Upper lobe of left lung (tissue), 6 donors: ENCODE measurements around the gene ULBP1. TPM values are rescaled to one million over a fixed set of nuclear protein-coding genes. Genes with fewer than 3 reads are reported as not detected.
"Not testable (repeated sequence)": the region's sequence is repeated elsewhere in the genome, so short reads cannot be mapped to it uniquely, and the experiment has no call there.

Experiments
- ATAC-seq, 2 donors: fragments of 200-7000 bp; cut with Tn5 transposase; one replicate each; pipeline ENCODE4 v1.9.1; 2022; ENCODE audit warnings: mild to moderate bottlenecking in 2 of 2, moderate library complexity in 2 of 2; ENCODE audit not compliant: low FRiP score in 2 of 2
- DNase-seq, 2 donors: peaks; one replicate each; pipeline ENCODE4 v3.0.0-alpha.2; 2019 to 2020
- H3K27ac ChIP-seq, 4 donors: fragments of 200-600 bp; sonication (generic); one replicate each; pipeline ENCODE4 v1.5.1; 2016 to 2019
- H3K27me3 ChIP-seq, 4 donors: fragments of 200-600 bp; sonication (generic); one replicate each; pipeline ENCODE4 v1.5.1; 2017 to 2019
- H3K36me3 ChIP-seq, 4 donors: fragments of 200-600 bp; sonication (generic); one replicate each; pipeline ENCODE4 v1.5.1; 2016 to 2019
- H3K4me1 ChIP-seq, 4 donors: fragments of 200-600 bp; sonication (generic); one replicate each; pipeline ENCODE4 v1.5.1; 2018 to 2019
- H3K4me3 ChIP-seq, 4 donors: fragments of 200-600 bp; sonication (generic); one replicate each; pipeline ENCODE4 v1.5.1; 2017 to 2019; ENCODE audit warnings: mild to moderate bottlenecking in 2 of 4, moderate library complexity in 1 of 4
- H3K9me3 ChIP-seq, 4 donors: fragments of 200-600 bp; sonication (generic); one replicate each; pipeline ENCODE4 v1.5.1; 2018 to 2019
- EP300 ChIP-seq, 4 donors: sonication (generic); formaldehyde crosslinking; IDR thresholded peaks; one replicate each; pipeline ENCODE4 v1.5.1; 2017; ENCODE audit warnings: antibody characterized with exemption in 4 of 4, control low read depth in 2 of 4
- POLR2A ChIP-seq, 4 donors: fragments of 450-650 bp; IDR thresholded peaks; one replicate each; pipeline ENCODE4 v1.5.1; 2016 to 2017; ENCODE audit warnings: antibody characterized with exemption in 4 of 4, mild to moderate bottlenecking in 2 of 4
- POLR2AphosphoS5 ChIP-seq, 2 donors: sonication (generic); formaldehyde crosslinking; IDR thresholded peaks; one replicate each; pipeline ENCODE4 v1.5.1; 2017; ENCODE audit warnings: antibody characterized with exemption in 2 of 2
- WGBS, 2 donors: methylation state at CpG; one replicate each; pipeline ENCODE4 v1.1.5; 2017 to 2018; 5-methylcytosine and 5-hydroxymethylcytosine counted together
- total RNA-seq, 6 donors: library from RNA; depleted of rRNA in 4 of 6; stranded (reverse); fragments of >200 nt in 4 of 6; gene quantifications; one replicate each; pipeline versions ENCODE4 v1.1.0 to v1.2.1, GENCODE V29; 2016 to 2021
- TF ChIP-seq, protein P1 (sequence below), 6 experiments: fragments of 450-650 bp in 4 of 6; fragments of 200-600 bp in 2 of 6; sonication (generic) in 2 of 6; IDR thresholded peaks; one replicate each; pipeline ENCODE4 v1.5.1; 2016 to 2019; ENCODE audit warnings: antibody characterized with exemption in 6 of 6
- donor health status: DM: no; HTN: no; CAD: no; lungs with moderate emphysema.
- donor health status: DM: no; HTN: yes; CAD: no; lungs with severe emphysema.

The ULBP1 gene
- total RNA-seq, 6 donors from 2014 or later: under 0.01 to 1.6 (median 0.80) TPM

DNA sequence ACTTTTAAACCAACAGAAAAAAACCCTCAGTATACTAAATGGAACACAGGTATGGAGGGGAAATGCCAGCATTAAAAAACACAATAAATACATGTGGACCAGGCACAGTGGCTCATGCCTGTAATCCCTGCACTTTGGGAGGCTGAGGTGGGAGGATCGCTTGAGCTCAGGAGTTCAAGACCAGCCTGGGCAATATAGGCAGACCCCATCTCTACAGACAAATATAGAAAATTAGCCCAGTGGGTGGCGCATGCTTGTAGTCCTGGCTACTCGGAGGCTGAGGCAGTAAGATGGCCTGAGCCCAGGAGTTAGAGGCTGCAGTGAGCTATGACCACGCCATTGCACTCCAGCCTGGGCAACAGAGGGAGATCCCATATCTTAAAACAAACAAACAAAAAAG is 3.9 kb upstream of the ULBP1 start:
- WGBS, 2 donors: 77 to 90% methylated on average over 4 of the region's 4 CpGs
- H3K27ac ChIP-seq, H3K4me3 ChIP-seq, H3K36me3 ChIP-seq, DNase-seq, ATAC-seq, H3K9me3 ChIP-seq: not testable (repeated sequence)
- Histone ChIP-seq H3K4me1 (peaks cover 15 to 19% (median 17%) of the 10 kb centered on the region in 4 donors), H3K27me3 (peaks cover 0 to 18% (median 9%) of the 10 kb centered on the region in 4 donors)

DNA sequence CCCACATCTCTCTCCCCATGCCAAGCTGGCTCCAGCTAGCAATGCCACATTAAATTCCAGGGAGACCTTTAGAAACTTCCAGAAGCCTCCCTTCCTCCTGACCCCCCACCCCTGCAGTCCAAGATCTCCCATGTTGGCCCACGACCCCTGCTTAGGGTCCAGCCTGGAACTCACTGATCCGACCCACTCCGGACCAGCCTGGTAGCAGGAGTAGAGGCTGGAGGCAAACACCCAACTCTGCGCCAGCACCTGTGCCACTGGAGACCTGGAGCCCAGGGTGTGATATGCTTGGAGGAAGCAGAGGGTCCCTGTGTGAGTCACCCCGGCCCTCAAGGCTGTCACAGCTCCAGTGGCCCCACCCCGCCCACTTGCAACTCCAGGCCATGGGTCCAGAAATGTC is 3.3 kb upstream of the ULBP1 start:
- DNase-seq: no peak
- WGBS, 2 donors: 78 to 84% methylated on average over 6 of the region's 6 CpGs
- H3K27me3 ChIP-seq: peaks cover 0 to 24% (median 13%) of the 10 kb centered on the region in 4 donors

DNA sequence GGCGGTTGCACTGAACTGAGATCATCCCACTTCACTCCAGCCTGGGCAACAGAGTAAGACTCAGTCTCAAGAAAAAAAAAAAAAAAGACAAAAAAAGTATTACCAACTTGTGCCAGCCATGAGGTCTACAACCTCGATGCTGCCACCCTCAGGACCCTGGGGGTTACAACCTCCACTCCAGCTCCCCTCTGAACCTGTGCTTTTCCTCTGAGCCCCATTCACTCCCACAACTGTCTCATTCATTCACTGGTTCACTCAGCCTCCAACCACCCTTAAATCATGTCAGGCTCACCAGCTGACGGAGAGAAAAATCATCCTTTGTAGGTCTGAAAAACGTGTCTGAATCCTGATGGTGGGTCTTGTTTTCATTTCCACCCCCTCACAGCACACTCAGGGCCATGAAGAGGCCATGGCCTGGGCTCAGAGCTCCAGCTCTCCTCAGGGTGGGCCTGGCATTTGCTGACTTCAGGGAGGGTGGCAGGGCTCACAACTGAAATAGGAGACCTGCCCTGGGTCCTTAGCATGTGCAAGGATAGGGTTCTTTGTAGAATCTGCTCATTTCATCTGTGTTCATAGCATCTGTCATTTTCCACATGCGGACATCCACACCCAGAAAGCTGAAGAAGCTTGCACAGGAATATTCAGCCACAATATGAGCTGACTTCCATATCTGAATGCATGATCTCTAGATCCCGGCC is 1.9 kb upstream of the ULBP1 start:
- 63 to 71% methylated on average over 6 of the region's 6 CpGs for WGBS, 2 donors
- Histone ChIP-seq H3K27me3 (peaks cover 0 to 26% (median 13%) of the 10 kb centered on the region in 4 donors), H3K36me3 (no peaks in the 10 kb centered on the region), H3K4me1 (peaks cover 22 to 28% (median 25%) of the 10 kb centered on the region in 4 donors), H3K27ac (no peak overlapping the region), H3K9me3 (no peaks in the 10 kb centered on the region), H3K4me3 (no peak overlapping the region)
- ATAC-seq: no peak
- TF ChIP-seq POLR2A (IDR thresholded peaks at IDR 0.05) (no peak), POLR2AphosphoS5 (IDR thresholded peaks at IDR 0.05) (no peak)
- no peak for DNase-seq

More for the DNA sequence above, 3.3 kb upstream of the ULBP1 start:
- Histone ChIP-seq H3K9me3 (no peaks in the 10 kb centered on the region), H3K27ac (no peak overlapping the region), H3K36me3 (no peaks in the 10 kb centered on the region), H3K4me1 (peaks cover 22 to 26% (median 24%) of the 10 kb centered on the region in 4 donors), H3K4me3 (no peak overlapping the region)
- TF ChIP-seq EP300 (IDR thresholded peaks at IDR 0.05) (no peak), POLR2A (IDR thresholded peaks at IDR 0.05) (no peak), POLR2AphosphoS5 (IDR thresholded peaks at IDR 0.05) (no peak)
- TF ChIP-seq, protein P1, sequence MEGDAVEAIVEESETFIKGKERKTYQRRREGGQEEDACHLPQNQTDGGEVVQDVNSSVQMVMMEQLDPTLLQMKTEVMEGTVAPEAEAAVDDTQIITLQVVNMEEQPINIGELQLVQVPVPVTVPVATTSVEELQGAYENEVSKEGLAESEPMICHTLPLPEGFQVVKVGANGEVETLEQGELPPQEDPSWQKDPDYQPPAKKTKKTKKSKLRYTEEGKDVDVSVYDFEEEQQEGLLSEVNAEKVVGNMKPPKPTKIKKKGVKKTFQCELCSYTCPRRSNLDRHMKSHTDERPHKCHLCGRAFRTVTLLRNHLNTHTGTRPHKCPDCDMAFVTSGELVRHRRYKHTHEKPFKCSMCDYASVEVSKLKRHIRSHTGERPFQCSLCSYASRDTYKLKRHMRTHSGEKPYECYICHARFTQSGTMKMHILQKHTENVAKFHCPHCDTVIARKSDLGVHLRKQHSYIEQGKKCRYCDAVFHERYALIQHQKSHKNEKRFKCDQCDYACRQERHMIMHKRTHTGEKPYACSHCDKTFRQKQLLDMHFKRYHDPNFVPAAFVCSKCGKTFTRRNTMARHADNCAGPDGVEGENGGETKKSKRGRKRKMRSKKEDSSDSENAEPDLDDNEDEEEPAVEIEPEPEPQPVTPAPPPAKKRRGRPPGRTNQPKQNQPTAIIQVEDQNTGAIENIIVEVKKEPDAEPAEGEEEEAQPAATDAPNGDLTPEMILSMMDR (IDR thresholded peaks at IDR 0.05): no peak
- ATAC-seq: no peak

DNA sequence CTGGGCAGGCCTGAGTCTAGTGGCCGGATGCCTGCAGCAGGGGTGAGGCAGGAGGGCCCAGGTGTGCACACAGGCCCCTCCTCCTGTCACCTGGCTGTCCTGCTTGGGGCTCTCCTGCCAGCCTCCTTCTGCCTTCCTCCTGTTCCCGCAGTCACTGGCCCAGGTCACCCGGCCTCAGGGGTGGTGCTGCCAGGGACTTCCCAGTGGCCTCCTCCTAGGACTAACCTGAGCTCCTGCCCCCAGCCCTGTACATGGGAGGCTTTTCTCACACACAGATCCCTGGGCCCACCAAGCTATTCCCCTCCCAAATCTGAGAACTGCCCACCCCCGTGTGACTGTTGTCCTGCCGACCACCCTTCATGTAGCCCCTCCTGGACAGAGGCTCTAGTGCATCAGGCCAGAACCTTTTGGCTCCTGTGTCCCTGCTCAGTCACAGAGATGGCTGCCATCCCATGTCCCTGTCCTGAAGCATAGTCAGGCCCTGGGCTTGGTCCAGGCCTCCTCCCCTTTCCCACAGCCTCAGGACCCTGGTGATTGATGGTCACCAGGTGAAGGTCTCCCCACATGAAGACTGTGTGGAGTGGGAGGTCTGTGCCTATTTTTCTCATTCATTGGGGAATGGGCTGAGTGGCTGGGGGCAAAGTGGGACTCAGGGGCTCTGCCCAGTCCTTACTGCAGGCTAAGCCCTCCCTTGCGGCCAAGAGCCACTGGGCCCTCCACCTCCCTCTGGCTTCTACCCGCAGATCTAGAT is 1.1 kb upstream of the ULBP1 start:
- 81 to 84% methylated on average over 3 to 7 of the region's 7 CpGs for WGBS, 2 donors
- TF ChIP-seq EP300 (IDR thresholded peaks at IDR 0.05) (no peak), POLR2A (IDR thresholded peaks at IDR 0.05) (no peak), POLR2AphosphoS5 (IDR thresholded peaks at IDR 0.05) (no peak)
- TF ChIP-seq, protein P1 (IDR thresholded peaks at IDR 0.05): no peak
- Histone ChIP-seq H3K4me1 (peaks cover 22 to 28% (median 25%) of the 10 kb centered on the region in 4 donors), H3K4me3 (peak overlapping the region in 3 of 4 donors; percentile 48 to 60 (median 59)), H3K9me3 (no peaks in the 10 kb centered on the region), H3K36me3 (no peaks in the 10 kb centered on the region), H3K27ac (peak overlapping the region in 2 of 4 donors; percentile 42 to 55), H3K27me3 (peaks cover 0 to 26% (median 13%) of the 10 kb centered on the region in 4 donors)
- DNase-seq (no peak), ATAC-seq (no peak)

DNA sequence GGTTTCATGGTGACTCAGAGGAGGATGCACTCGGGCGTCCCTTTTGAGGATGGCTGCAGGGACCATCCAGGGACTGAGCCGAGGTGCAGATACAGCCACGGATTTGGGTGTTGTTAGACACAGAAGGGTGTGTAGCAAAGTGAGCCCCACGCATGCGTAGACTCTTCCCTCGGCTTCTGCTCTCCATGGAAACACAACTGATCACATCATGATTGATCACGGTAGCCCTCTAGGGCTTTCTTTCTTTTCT is 606 bp upstream of the ULBP1 start:
- H3K4me3 ChIP-seq: peak overlapping the region; percentile 23 to 60 (median 54)
- TF ChIP-seq POLR2A (IDR thresholded peaks at IDR 0.05) (no peak), POLR2AphosphoS5 (IDR thresholded peaks at IDR 0.05) (no peak), EP300 (IDR thresholded peaks at IDR 0.05) (no peak)
- 16% methylated on average over 5 to 8 of the region's 8 CpGs for WGBS, 2 donors

More for the DNA sequence above, 606 bp upstream of the ULBP1 start:
- Histone ChIP-seq H3K4me1 (peaks cover 22 to 28% (median 25%) of the 10 kb centered on the region in 4 donors), H3K27me3 (peaks cover 0 to 26% (median 13%) of the 10 kb centered on the region in 4 donors), H3K27ac (peak overlapping the region in 2 of 4 donors; percentile 42 to 55), H3K9me3 (no peaks in the 10 kb centered on the region), H3K36me3 (no peaks in the 10 kb centered on the region)
- ATAC-seq (peak in 1 of 2 donors; percentile 28), DNase-seq (no peak)
